Vagina (tissue), 2 donors: Measurements from ENCODE around the gene ZNF689.

Experiments
- CTCF ChIP-seq, 3 experiments: fragments of 450-650 bp in 2 of 3; fragments of 200-600 bp in 1 of 3; sonication (generic) in 1 of 3; IDR thresholded peaks; one replicate each; pipeline ENCODE4 v1.5.1; 2017 to 2019; ENCODE audit warnings: antibody characterized with exemption in 3 of 3, mild to moderate bottlenecking in 2 of 3, moderate library complexity in 2 of 3
- POLR2A ChIP-seq, 2 donors: fragments of 450-650 bp; IDR thresholded peaks; one replicate each; pipeline ENCODE4 v1.6.1; 2017; ENCODE audit warnings: antibody characterized with exemption in 2 of 2, mild to moderate bottlenecking in 2 of 2, moderate library complexity in 2 of 2

- TF ChIP-seq CTCF (IDR thresholded peaks at IDR 0.05) = no peak
- no peak for TF ChIP-seq POLR2A (IDR thresholded peaks at IDR 0.05)
These were observed 41.8 kb upstream of the ZNF689 start for GRCh38 chr16:30652005-30652296.
